HCT116 (cell line): ENCODE data around the gene SHISA6. TPM values are rescaled to one million over a fixed set of nuclear protein-coding genes. Genes with fewer than 3 reads are reported as not detected.

ENCODE experiments used
- ATAC-seq: fragments of 200-7000 bp; cut with Tn5 transposase; 2 replicates; pipeline ENCODE4 v1.9.1; 2020; ENCODE audit warnings: mild to moderate bottlenecking, moderate library complexity
- BruUV-seq: library from RNA; stranded (reverse); fragments of 400-500 nt; replicated peaks from 2 replicates; lab custom pipeline; 2021; lab: Mats Ljungman, UMichigan
- CTCF ChIA-PET: fragments of 300-600 bp; sonication (Branson Sonifier 250); formaldehyde crosslinking; loops from one replicate; lab custom pipeline; 2021; ENCODE audit warnings: antibody characterized with exemption; lab: Charles Lee
- POLR2A ChIA-PET: fragments of 300-600, 350-600 bp; sonication (Branson Sonifier 250); formaldehyde crosslinking; loops from one replicate; lab custom pipeline; 2021; ENCODE audit warnings: antibody characterized with exemption; lab: Charles Lee
- RAD21 ChIA-PET, 2 experiments: fragments of 300-600 bp; sonication (Branson Sonifier 250); formaldehyde crosslinking; loops; one replicate each; lab custom pipeline; 2023; ENCODE audit warnings: low total read pairs in 2 of 2; ENCODE audit not compliant: uncharacterized antibody in 2 of 2, unreplicated experiment in 2 of 2, low non-redundant PET in 1 of 2; lab: Charles Lee
- DNase-seq: peaks from one replicate; pipeline ENCODE4 v3.0.0-alpha.2; 2010; ENCODE audit warnings: low read depth, low spot score
- H2AFZ ChIP-seq: fragments of 200-600 bp; shearing (Covaris generic), sonication (generic); 2 replicates; pipeline ENCODE4 v1.6.1; 2017; ENCODE audit warnings: low read depth, mixed run types, mixed read lengths, antibody characterized with exemption, low read length; ENCODE audit not compliant: poor library complexity, severe bottlenecking
- H3K27ac ChIP-seq: 2 replicates; pipeline ENCODE4 v1.5.1; 2012; ENCODE audit warnings: low read depth, low read length
- H3K27me3 ChIP-seq: fragments of 200-600 bp; sonication (generic); 2 replicates; pipeline ENCODE4 v1.6.1; 2016; ENCODE audit warnings: mixed run types, low read length, mixed read lengths; ENCODE audit not compliant: insufficient read depth
- H3K36me3 ChIP-seq, 2 experiments: fragments of 200-500 bp in 1 of 2; fragments of 200-600 bp in 1 of 2; sonication (Bioruptor generic) in 1 of 2; sonication (generic) in 1 of 2; 2 replicates each; pipeline versions ENCODE4 v1.5.1 to v1.6.1; 2014 to 2016; ENCODE audit warnings: low read length in 2 of 2, inconsistent platforms in 1 of 2, mixed read lengths in 1 of 2, mixed run types in 1 of 2; ENCODE audit not compliant: insufficient read depth in 2 of 2, control insufficient read depth in 1 of 2
- H3K4me1 ChIP-seq, 2 experiments: fragments of 200-600 bp in 1 of 2; sonication (generic) in 1 of 2; 2 replicates each; pipeline versions ENCODE4 v1.5.1 to v1.6.1; 2012 to 2017; ENCODE audit warnings: low read length in 2 of 2, inconsistent platforms in 1 of 2, mild to moderate bottlenecking in 1 of 2, mixed read lengths in 1 of 2, mixed run types in 1 of 2, moderate library complexity in 1 of 2; ENCODE audit not compliant: insufficient read depth in 2 of 2, control insufficient read depth in 1 of 2
- H3K4me2 ChIP-seq: fragments of 200-600 bp; sonication (generic); 2 replicates; pipeline ENCODE4 v1.6.1; 2017; ENCODE audit warnings: mixed run types, low read length, mixed read lengths
- H3K4me3 ChIP-seq, 2 experiments: fragments of 200-600 bp in 1 of 2; sonication (generic) in 1 of 2; replicated peaks in 1 of 2; 2 replicates each; pipeline ENCODE4 v1.5.1; 2011 to 2016; ENCODE audit warnings: low read length in 2 of 2, control low read depth in 1 of 2, low read depth in 1 of 2, mild to moderate bottlenecking in 1 of 2, mixed read lengths in 1 of 2, mixed run types in 1 of 2
- H3K79me2 ChIP-seq: fragments of 200-600 bp; sonication (generic); 2 replicates; pipeline ENCODE4 v1.6.1; 2017; ENCODE audit warnings: mild to moderate bottlenecking, mixed run types, low read length, moderate library complexity, mixed read lengths; ENCODE audit not compliant: insufficient read depth
- H3K9ac ChIP-seq: fragments of 200-600 bp; sonication (generic); 2 replicates; pipeline ENCODE4 v1.6.1; 2016; ENCODE audit warnings: low read length, mixed read lengths
- H3K9me2 ChIP-seq: fragments of 200-600 bp; sonication (generic), shearing (Covaris generic); 2 replicates; pipeline ENCODE4 v1.6.1; 2017; ENCODE audit warnings: mixed run types, mild to moderate bottlenecking, moderate library complexity; ENCODE audit not compliant: insufficient read depth
- H3K9me3 ChIP-seq, 2 experiments: fragments of 200-500 bp in 1 of 2; fragments of 200-600 bp in 1 of 2; sonication (Bioruptor generic) in 1 of 2; sonication (generic) in 1 of 2; 2 replicates each; pipeline ENCODE4 v1.6.1; 2014 to 2017; ENCODE audit warnings: low read length in 2 of 2, mixed read lengths in 2 of 2, inconsistent platforms in 1 of 2, low read depth in 1 of 2, mild to moderate bottlenecking in 1 of 2, mixed run types in 1 of 2, moderate library complexity in 1 of 2; ENCODE audit not compliant: control insufficient read depth in 1 of 2, insufficient read depth in 1 of 2
- H4K20me1 ChIP-seq: fragments of 200-600 bp; sonication (generic), shearing (Covaris generic); 2 replicates; pipeline ENCODE4 v1.6.1; 2017; ENCODE audit warnings: mixed run types, mild to moderate bottlenecking, moderate library complexity; ENCODE audit not compliant: insufficient read depth
- ATF3 ChIP-seq: IDR thresholded peaks from 2 replicates; pipeline ENCODE4 v1.6.1; 2012
- CBX3 ChIP-seq: IDR thresholded peaks from 2 replicates; pipeline ENCODE4 v1.6.1; 2012; ENCODE audit warnings: low read depth
- CEBPB ChIP-seq: IDR thresholded peaks from 2 replicates; pipeline ENCODE4 v1.6.1; 2012; ENCODE audit warnings: low read depth
- EGR1 ChIP-seq: IDR thresholded peaks from 2 replicates; pipeline ENCODE4 v1.6.1; 2012; ENCODE audit warnings: low read depth
- ELF1 ChIP-seq: IDR thresholded peaks from 2 replicates; pipeline ENCODE4 v1.6.1; 2012; ENCODE audit warnings: low read depth, borderline replicate concordance
- EZH2 ChIP-seq: fragments of 200-600 bp; sonication (generic); IDR thresholded peaks from 2 replicates; pipeline ENCODE4 v1.6.1; 2017; ENCODE audit warnings: antibody characterized with exemption, mixed run types
- FOSL1 ChIP-seq: IDR thresholded peaks from 2 replicates; pipeline ENCODE4 v1.6.1; 2012; ENCODE audit warnings: low read depth
- JUND ChIP-seq: IDR thresholded peaks from 2 replicates; pipeline ENCODE4 v1.6.1; 2012
- REST ChIP-seq: IDR thresholded peaks from 2 replicates; pipeline ENCODE4 v1.6.1; 2012; ENCODE audit warnings: low read depth
- SP1 ChIP-seq: IDR thresholded peaks from 2 replicates; pipeline ENCODE4 v1.6.1; 2012; ENCODE audit warnings: low read depth
- SRF ChIP-seq: IDR thresholded peaks from 2 replicates; pipeline ENCODE4 v1.6.1; 2012; ENCODE audit warnings: low read depth
- YY1 ChIP-seq: IDR thresholded peaks from 2 replicates; pipeline ENCODE4 v1.6.1; 2011; ENCODE audit warnings: low read length, low read depth, moderate library complexity, mild to moderate bottlenecking; ENCODE audit not compliant: insufficient replicate concordance; ENCODE audit errors: extremely low read depth
- ZNF274 ChIP-seq: fragments of 200-500 bp; sonication (Bioruptor generic); IDR thresholded peaks from 2 replicates; pipeline ENCODE4 v1.6.1; 2014; ENCODE audit warnings: mild to moderate bottlenecking, low read depth, low read length, inconsistent platforms
- intact Hi-C: fragments of 100-400 bp; cut with micrococcal nuclease; formaldehyde crosslinking; loops from 2 replicates; pipeline ENCODE4 v1.10.0; 2022
- total RNA-seq: library from RNA; stranded (reverse); gene quantifications from one replicate; pipeline ENCODE4 v1.2.1, GENCODE V29; 2021; ENCODE audit not compliant: unreplicated experiment

The SHISA6 gene
- total RNA-seq, 1 experiment from 2014 or later: not detected

- H2AFZ ChIP-seq: no peak overlapping the region
- ChIA-PET CTCF (no interaction called here), POLR2A (no interaction called here), RAD21 (no interaction called here)
- peaks cover 0 to under 1% of the 10 kb centered on the region in 2 experiments; a peak in 1 of 4 replicates for H3K9me3 ChIP-seq
- H3K4me1 ChIP-seq: no peaks in the 10 kb centered on the region
- no peaks in the 10 kb centered on the region for H3K9me2 ChIP-seq
- no peaks in the 10 kb centered on the region for H4K20me1 ChIP-seq
- no peak overlapping the region for H3K4me3 ChIP-seq
- ATAC-seq (no peak), DNase-seq (no peak)
- intact Hi-C loops: no loop called here
- no peaks in the 10 kb centered on the region for H3K27me3 ChIP-seq
- H3K4me2 ChIP-seq: no peak overlapping the region
- TF ChIP-seq JUND: no peak
- TF ChIP-seq ELF1: no peak
- TF ChIP-seq ZNF274: no peak
- no peak for TF ChIP-seq SP1
- no peak for TF ChIP-seq ATF3
- no peak for TF ChIP-seq REST
- TF ChIP-seq CEBPB: no peak
- TF ChIP-seq EGR1: no peak
- TF ChIP-seq YY1: no peak
- TF ChIP-seq EZH2: no peak
- no peak for TF ChIP-seq CBX3
- TF ChIP-seq FOSL1: no peak
- TF ChIP-seq SRF: no peak
- no peak overlapping the region for H3K27ac ChIP-seq
- no TSS peak for BruUV-seq
- no peaks in the 10 kb centered on the region for H3K79me2 ChIP-seq
- H3K36me3 ChIP-seq: no peaks in the 10 kb centered on the region
- H3K9ac ChIP-seq: no peak overlapping the region
Observed at GRCh38 chr17:11564589-11565380, 323.8 kb downstream of the SHISA6 start.
